ENCODE measurements around the gene FTMT. TPM values are rescaled to one million over a fixed set of nuclear protein-coding genes. Genes with fewer than 3 reads are reported as not detected.

Gene FTMT
- total RNA-seq, 1 donor from 2014 or later = not detected

GRCh38 chr5:121819682-121820261 lies 31.9 kb upstream of the FTMT start:
- no peak overlapping the region for H3K4me2 ChIP-seq
- H3K79me2 ChIP-seq (ENCODE audit: low read depth) = no peaks in the 10 kb centered on the region
- Mint-ChIP-seq H3K27ac (no peak overlapping the region), H3K36me3 (no peaks in the 10 kb centered on the region), H3K27me3 (ENCODE audit: insufficient read depth, low read depth) (no peaks in the 10 kb centered on the region), H3K9me3 (peaks cover 8% of the 10 kb centered on the region), H3K4me1 (no peaks in the 10 kb centered on the region), H3K4me3 (no peak overlapping the region)
- no peaks in the 10 kb centered on the region for H3K27me3 ChIP-seq
- no peak overlapping the region for H2AFZ ChIP-seq (replicated peaks)
- H3K27ac ChIP-seq = no peak overlapping the region
- no peak for TF ChIP-seq CTCF (IDR thresholded peaks at IDR 0.05)
- no peaks in the 10 kb centered on the region for H3K36me3 ChIP-seq
- H3K9ac ChIP-seq = no peak overlapping the region
- H3K9me3 ChIP-seq (ENCODE audit: low read depth) = no peaks in the 10 kb centered on the region
- H3K4me1 ChIP-seq = no peaks in the 10 kb centered on the region
- no peaks in the 10 kb centered on the region for H4K20me1 ChIP-seq (ENCODE audit: low read depth)
- DNase-seq (ENCODE audit: low spot score) = no peak
- no peaks in the 10 kb centered on the region for H3F3A ChIP-seq (ENCODE audit: low read depth)
- no peak overlapping the region for H3K4me3 ChIP-seq

GRCh38 chr5:121833617-121834016 lies 18.1 kb upstream of the FTMT start:
- Histone ChIP-seq H3K36me3 (no peaks in the 10 kb centered on the region), H3K4me3 (no peak overlapping the region), H2AFZ (replicated peaks) (no peak overlapping the region), H3K4me2 (no peak overlapping the region), H3K9ac (no peak overlapping the region), H3K27ac (no peak overlapping the region), H3F3A (ENCODE audit: low read depth) (no peaks in the 10 kb centered on the region), H4K20me1 (ENCODE audit: low read depth) (no peaks in the 10 kb centered on the region), H3K79me2 (ENCODE audit: low read depth) (no peaks in the 10 kb centered on the region), H3K9me3 (ENCODE audit: low read depth) (no peaks in the 10 kb centered on the region), H3K27me3 (no peaks in the 10 kb centered on the region), H3K4me1 (no peaks in the 10 kb centered on the region)
- TF ChIP-seq EZH2phosphoT487 (IDR thresholded peaks at IDR 0.05) (no peak), EZH2 (IDR thresholded peaks at IDR 0.05) (no peak), CTCF (IDR thresholded peaks at IDR 0.05) (no peak)
- H3K27me3 Mint-ChIP-seq (ENCODE audit: insufficient read depth, low read depth) = peaks cover 3% of the 10 kb centered on the region
- H3K36me3 Mint-ChIP-seq = no peaks in the 10 kb centered on the region
- DNase-seq (ENCODE audit: low spot score) = no peak
- H3K9me3 Mint-ChIP-seq = peaks cover 5% of the 10 kb centered on the region
- H3K4me1 Mint-ChIP-seq = peaks cover 11% of the 10 kb centered on the region
- H3K4me3 Mint-ChIP-seq = no peak overlapping the region
- H3K27ac Mint-ChIP-seq = no peak overlapping the region

- Histone ChIP-seq H4K20me1 (ENCODE audit: low read depth) (no peaks in the 10 kb centered on the region), H3K9me3 (ENCODE audit: low read depth) (no peaks in the 10 kb centered on the region), H3K27ac (no peak overlapping the region), H3K79me2 (ENCODE audit: low read depth) (no peaks in the 10 kb centered on the region), H3K36me3 (no peaks in the 10 kb centered on the region), H3K4me1 (no peaks in the 10 kb centered on the region), H2AFZ (replicated peaks) (no peak overlapping the region), H3K4me2 (no peak overlapping the region), H3K27me3 (no peaks in the 10 kb centered on the region), H3F3A (ENCODE audit: low read depth) (no peaks in the 10 kb centered on the region), H3K4me3 (no peak overlapping the region), H3K9ac (no peak overlapping the region)
- Mint-ChIP-seq H3K4me3 (no peak overlapping the region), H3K36me3 (no peaks in the 10 kb centered on the region), H3K27me3 (ENCODE audit: insufficient read depth, low read depth) (peaks cover 3% of the 10 kb centered on the region), H3K4me1 (peaks cover 11% of the 10 kb centered on the region), H3K27ac (no peak overlapping the region), H3K9me3 (peaks cover 5% of the 10 kb centered on the region)
- no peak for DNase-seq (ENCODE audit: low spot score)
- TF ChIP-seq EZH2 (IDR thresholded peaks at IDR 0.05) (no peak), EZH2phosphoT487 (IDR thresholded peaks at IDR 0.05) (no peak), CTCF (IDR thresholded peaks at IDR 0.05) (no peak)
Observed at GRCh38 chr5:121834021-121834420, 17.7 kb upstream of the FTMT start.

All from neural progenitor cell (in vitro differentiated cells).